Stimulated activated CD4-positive, alpha-beta T cell treated with anti-CD3 and anti-CD28 coated beads, Interleukin-15, amount 100 ng/mL, for 48 hours (primary cell): ENCODE measurements around the gene ANO3.

Experiments used
- DNase-seq, 2 donors: peaks; one replicate each; pipeline ENCODE4 v3.0.0-alpha.2; 2020; ENCODE audit warnings: low read depth in 2 of 2

The ANO3 gene

DNA sequence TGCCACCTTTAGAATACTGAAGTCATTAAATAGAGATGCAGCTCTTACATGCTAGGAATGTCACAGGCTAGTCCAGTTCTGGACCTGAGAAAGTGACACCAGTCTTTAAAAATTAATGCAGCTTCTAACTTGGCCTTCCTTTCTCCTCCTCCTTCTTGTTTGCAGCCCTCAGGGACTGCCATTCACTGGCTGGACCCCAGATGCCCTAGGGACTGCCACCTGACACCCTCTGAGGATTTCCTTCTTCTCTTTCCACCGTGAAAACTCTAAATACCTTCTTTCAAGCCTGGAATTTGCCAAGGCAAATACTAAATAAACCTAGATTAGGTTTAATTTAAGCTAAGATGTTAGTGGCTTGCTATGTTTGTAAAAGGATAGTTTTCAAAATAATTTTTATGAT is 161.7 kb downstream of the ANO3 start:
- DNase-seq, result no peak

DNA sequence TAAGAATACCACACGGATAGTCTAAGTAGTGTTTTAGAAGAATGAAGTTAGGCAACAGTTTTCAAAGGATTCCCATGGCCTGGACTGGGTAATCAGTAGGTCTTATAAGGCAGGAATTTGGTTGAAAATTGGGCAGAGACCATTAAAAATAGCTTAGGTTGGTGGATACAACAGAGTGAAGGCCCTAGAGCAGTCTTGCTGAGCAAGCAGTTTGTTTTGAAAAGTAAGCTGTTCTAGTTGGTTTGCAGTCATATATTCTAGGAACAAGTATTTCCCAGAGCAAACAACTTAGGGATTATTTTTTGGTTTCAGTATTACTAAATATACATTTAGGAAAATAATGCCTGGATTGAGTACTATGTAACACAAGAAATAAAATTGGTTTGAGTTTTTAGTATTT is 175.3 kb downstream of the ANO3 start:
- no peak for DNase-seq

- no peak for DNase-seq
These were observed 178.2 kb downstream of the ANO3 start for GRCh38 chr11:26510164-26510563.

GRCh38 chr11:26510756-26511155 is 178.8 kb downstream of the ANO3 start:
- no peak for DNase-seq

GRCh38 chr11:26512196-26512595 is 180.3 kb downstream of the ANO3 start:
- DNase-seq, result no peak

DNA sequence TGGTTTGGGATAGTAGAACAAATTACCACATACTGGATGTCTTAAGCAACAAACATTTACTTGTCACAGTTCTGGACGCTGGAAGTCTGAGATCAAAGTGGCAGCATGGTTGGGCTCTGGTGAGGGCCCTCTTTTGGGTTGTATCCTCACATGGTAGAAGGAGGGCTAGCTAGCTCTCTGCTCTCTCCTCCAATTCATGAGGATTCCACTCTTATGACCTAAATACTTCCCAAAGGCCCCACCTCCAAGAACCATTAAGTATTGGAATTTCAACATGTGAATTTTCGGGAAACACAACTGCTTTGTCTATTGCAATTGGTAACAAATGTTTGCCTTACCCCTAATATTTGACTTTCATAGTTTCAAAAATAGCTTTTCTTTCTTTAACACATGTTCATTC is 187.5 kb downstream of the ANO3 start:
- no peak for DNase-seq

- DNase-seq, result no peak
These were observed 191.1 kb downstream of the ANO3 start for GRCh38 chr11:26522912-26523610.

GRCh38 chr11:26527685-26528084 is 195.8 kb downstream of the ANO3 start:
- no peak for DNase-seq

GRCh38 chr11:26537341-26537740 is 205.4 kb downstream of the ANO3 start:
- DNase-seq, result no peak

- no peak for DNase-seq
These were observed 207.6 kb downstream of the ANO3 start for GRCh38 chr11:26539517-26539916.

DNA sequence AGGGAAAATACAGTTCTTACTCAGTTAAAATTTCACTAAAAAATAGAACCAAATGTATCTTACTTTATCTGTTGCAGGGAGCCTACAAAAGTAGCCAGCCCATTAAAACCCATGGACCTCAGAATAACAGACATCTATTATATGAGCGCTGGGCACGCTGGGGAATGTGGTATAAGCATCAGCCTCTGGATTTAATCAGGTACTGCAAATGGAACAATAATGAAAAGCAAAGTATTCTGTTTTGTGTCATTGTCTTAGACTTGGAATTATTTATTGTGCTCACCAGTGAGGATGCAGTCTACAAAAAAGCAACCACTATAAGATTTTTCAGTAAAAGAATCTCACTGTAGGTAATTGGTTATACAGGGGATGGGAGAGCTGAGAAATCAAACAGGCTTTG is 209.9 kb downstream of the ANO3 start:
- no peak for DNase-seq

DNA sequence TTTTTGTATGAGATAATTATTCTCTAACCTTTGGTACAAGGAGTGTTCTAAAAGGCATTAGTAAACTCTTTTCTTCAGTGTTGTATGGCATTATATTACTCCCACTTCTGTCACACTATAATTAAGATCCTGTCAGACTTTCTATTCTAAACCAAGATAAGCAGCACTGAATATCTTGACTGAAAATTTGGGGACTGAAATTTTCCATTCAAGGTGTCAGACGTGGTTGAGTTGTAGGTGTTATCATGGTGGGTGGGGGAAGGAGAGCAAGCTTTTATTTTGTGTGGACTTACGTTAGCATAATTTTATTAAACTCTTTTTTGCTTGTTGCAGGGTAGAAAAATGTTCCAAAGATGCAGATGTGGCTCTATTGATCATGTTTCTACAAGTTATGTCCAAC is 217.2 kb downstream of the ANO3 start:
- DNase-seq, result no peak

- DNase-seq, result no peak
These were observed 218.1 kb downstream of the ANO3 start for GRCh38 chr11:26550022-26550421.

DNA sequence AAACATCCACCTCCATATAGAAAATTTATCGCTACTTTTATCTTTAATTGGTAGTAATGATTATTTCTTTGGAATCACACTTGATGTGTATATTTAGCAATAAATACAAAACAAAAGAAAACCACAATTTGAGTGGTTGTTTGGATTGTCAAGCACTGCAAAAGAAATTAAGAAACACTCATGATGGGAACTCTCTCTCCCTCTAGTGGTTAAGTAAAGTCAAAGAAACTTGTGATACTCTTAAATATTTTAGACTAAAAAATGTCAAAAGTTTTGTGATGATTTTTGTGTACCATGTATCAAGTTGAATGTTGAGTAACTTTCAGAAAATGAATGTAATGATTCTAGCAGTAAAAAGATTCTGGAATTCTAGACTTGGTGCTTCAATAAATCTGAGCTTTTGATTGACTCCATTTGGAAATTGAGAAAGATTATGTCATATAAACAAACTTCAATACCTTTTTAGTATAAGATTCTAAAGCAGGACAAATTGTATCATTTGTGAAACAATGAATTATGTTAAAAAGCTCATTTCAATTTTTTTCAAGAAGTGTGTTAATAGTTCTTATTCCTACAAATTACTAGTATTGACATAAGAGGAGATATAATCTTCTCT is 219.4 kb downstream of the ANO3 start:
- no peak for DNase-seq

DNA sequence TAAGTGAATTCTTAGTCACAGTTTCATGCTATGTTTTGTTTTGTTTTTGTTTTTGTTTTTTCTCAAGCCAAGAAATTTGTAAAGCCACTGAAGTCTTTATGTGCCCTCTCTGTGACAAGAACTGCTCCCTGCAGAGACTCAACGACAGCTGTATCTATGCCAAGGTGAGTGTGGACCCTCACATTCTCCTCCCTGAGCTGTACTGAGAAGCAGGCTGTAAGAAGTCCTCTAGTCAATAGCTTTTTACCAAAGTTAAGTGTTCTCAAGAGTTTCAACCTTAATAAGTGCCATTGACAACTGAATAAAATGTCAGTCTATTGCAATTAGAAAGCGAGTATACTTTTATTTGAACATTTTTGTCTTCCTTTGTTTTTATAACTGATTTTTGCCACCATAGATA is 221.3 kb downstream of the ANO3 start:
- no peak for DNase-seq

DNA sequence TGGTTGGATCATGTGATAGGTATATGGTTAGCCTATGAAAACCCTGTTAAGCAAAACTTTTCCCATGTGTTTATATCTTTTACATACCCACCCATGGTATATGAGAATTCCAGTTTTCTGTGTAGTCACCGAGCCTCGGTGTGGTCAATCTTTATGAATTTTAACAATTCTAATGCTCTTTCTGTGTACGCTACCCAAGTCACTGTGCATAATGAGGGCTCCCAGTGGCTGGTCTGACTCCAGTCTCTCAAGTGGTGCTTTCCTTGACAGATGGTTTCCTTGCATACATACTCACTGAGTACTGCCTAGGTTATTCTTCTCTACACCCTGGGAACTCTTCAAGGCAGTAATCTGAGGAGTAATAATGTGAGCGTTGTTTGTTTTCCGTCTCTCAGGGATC is 222.5 kb downstream of the ANO3 start:
- DNase-seq, result no peak

DNA sequence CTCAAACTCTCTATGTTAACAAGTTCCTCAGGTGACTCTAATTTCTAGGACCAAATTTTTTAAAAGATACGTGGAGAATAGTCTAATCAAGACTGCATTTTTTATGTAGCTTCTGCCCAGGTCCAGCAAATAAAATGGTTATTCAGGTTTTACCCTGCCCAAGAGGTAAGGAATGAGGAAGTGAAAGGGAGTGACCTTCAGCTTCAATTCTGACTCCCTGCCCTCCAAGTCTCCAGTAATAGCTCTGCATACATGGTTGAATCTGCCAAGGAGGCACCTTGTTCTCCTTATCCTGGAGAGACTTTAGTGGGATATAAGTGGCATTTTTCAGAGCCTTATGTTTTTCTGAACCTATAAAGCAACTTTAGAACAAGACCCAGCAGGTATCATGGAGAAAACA is 224.7 kb downstream of the ANO3 start:
- DNase-seq, result no peak

DNA sequence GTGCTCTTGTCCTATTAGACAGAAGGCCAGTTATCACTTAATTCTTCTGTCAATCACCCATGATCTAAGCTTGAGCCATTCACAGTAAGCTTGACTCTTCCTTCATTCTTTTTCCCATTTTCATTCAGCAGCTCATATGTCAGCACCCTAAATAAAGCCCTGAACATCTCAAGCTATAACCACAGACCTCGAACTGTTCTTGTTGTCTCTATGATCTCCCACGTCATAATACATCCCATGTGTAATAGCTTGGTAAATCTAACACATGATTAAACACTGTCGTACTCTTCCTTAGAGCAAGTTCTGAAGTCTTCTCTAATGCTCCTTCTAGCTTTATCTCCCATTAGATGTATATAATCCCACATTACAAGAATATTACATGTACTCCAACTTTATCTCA is 225.7 kb downstream of the ANO3 start:
- no peak for DNase-seq

GRCh38 chr11:26558190-26558589 is 226.3 kb downstream of the ANO3 start:
- DNase-seq, result no peak

DNA sequence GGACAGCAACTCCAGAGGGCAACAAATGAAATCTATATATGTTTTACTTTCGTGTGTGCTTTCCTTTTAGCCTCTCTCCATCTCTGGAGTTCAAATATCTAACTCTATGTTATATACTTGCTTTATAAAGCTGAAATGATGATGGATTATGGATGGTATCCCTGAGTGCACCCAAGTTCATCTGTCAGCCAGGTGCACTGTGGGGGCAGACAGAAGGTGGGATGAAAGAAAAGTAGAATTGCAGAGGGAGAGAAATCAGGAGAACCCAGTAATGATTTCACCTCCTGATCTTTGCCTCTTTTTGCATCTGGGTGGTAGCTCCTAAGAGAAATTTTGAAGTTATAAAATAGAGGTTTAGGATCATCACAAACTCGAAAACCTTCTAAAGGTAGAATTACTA is 237.7 kb downstream of the ANO3 start:
- DNase-seq, result no peak

DNA sequence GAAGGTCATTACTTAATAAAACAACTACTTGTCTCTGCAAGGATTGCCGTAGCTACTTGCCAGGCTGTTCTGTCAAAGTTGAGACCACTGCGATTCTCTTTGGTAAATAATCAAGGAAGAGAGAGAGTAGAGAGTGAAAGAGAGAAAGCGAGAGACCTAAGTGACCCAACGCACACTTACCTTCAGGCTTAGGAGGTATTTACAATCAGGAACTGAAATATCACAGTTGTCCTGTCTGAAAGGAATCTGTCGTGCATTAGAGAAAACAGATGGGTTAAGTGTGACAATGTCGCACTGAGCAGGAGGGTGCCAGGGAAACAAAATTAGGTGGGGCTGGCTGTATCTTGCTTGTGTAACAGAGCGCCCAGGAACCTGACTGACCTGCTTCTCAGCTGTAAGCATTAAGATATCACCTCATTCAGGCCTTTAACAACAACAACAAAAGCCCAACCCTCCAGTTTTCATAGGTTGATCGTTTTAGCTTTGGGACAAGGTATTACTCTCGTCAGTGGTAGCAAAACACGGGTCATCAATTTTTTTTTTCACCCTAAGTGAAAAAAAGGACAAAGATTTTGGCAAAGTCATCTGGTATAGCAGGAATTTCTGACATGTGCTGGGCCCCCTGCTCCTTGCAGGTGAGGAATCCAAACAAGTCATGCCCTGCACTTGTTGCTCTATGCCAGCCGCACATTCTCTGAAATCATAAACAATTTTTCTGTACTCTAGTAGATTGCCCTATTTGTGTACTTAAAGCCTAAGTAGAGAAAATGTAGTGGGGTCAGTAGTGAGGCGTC is 240.1 kb downstream of the ANO3 start, which contains the start of gene MUC15:
Gene MUC15, minus strand, starts transcription at position 403 of the 794 bp plus-strand sequence. CDS start 5,169 bp downstream, outside the sequence.
- DNase-seq, result no peak

DNA sequence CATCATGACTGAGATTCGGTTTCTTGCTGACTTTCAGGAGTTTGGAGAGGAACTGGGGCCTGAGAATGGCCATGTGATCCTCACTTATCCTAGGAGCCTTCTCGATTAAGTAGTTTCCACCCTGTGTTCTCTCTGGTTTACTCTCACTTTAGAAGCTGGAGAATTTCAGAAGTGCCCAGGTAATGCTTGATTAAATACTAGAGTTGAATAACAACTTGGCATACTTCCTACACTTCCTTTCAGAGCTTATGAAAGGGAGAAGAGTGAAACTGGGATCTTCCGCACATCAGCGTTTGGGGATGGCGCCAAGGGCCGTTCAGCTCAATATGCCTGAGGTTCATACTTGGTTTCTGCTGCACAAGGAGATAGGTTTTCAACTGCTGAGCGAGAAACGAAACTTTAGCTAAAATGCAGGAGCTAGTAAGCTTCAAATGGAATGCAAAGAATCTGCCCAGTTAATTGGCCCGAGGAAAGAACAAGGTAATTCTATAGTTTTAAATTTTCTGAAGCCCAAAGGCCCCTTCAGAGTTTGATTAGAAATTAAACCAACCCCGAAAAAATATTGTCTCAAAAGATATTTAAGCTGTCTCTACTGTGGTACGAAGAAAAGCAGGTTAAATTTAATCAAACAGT is 241.0 kb downstream of the ANO3 start:
- DNase-seq, result no peak
